ENCODE measurements around the gene CDK14.

GRCh38 chr7:90818341-90818740 is 222.2 kb downstream of the CDK14 start:
- TF ChIP-seq CTCF (IDR thresholded peaks at IDR 0.05; ENCODE audit: extremely low read depth in 1 of 2, insufficient read depth in 1 of 2, low read depth in 1 of 2, low read length in 2 of 2) (no peak), EZH2 (IDR thresholded peaks at IDR 0.05; ENCODE audit: borderline replicate concordance, low read depth, low read length, severe bottlenecking) (no peak), POLR2A (IDR thresholded peaks at IDR 0.05; ENCODE audit: low read depth, low read length) (no peak), POLR2AphosphoS5 (IDR thresholded peaks at IDR 0.05; ENCODE audit: insufficient read depth, low read depth, low read length) (no peak), GATA2 (IDR thresholded peaks at IDR 0.05; ENCODE audit: insufficient read depth, insufficient read length, low read depth, low read length) (no peak), MAX (IDR thresholded peaks at IDR 0.05; ENCODE audit: insufficient read depth, insufficient read length) (no peak), JUN (IDR thresholded peaks at IDR 0.05; ENCODE audit: borderline replicate concordance, insufficient read depth, insufficient read length, low read depth) (no peak)
